HCT116 (cell line): ENCODE results near the gene ITPR1. TPM values are rescaled to one million over a fixed set of nuclear protein-coding genes. Genes with fewer than 3 reads are reported as not detected.

Experiments
- ATAC-seq: fragments of 200-7000 bp; cut with Tn5 transposase; 2 replicates; pipeline ENCODE4 v1.9.1; 2020; ENCODE audit warnings: mild to moderate bottlenecking, moderate library complexity
- BruUV-seq: library from RNA; stranded (reverse); fragments of 400-500 nt; replicated peaks from 2 replicates; lab custom pipeline; 2021; lab: Mats Ljungman, UMichigan
- CTCF ChIA-PET: fragments of 300-600 bp; sonication (Branson Sonifier 250); formaldehyde crosslinking; loops from one replicate; lab custom pipeline; 2021; ENCODE audit warnings: antibody characterized with exemption; lab: Charles Lee
- POLR2A ChIA-PET: fragments of 300-600, 350-600 bp; sonication (Branson Sonifier 250); formaldehyde crosslinking; loops from one replicate; lab custom pipeline; 2021; ENCODE audit warnings: antibody characterized with exemption; lab: Charles Lee
- RAD21 ChIA-PET, 2 experiments: fragments of 300-600 bp; sonication (Branson Sonifier 250); formaldehyde crosslinking; loops; one replicate each; lab custom pipeline; 2023; ENCODE audit warnings: low total read pairs in 2 of 2; ENCODE audit not compliant: uncharacterized antibody in 2 of 2, unreplicated experiment in 2 of 2, low non-redundant PET in 1 of 2; lab: Charles Lee
- DNase-seq: peaks from one replicate; pipeline ENCODE4 v3.0.0-alpha.2; 2010; ENCODE audit warnings: low read depth, low spot score
- H2AFZ ChIP-seq: fragments of 200-600 bp; shearing (Covaris generic), sonication (generic); 2 replicates; pipeline ENCODE4 v1.6.1; 2017; ENCODE audit warnings: low read depth, mixed run types, mixed read lengths, antibody characterized with exemption, low read length; ENCODE audit not compliant: poor library complexity, severe bottlenecking
- H3K27ac ChIP-seq: 2 replicates; pipeline ENCODE4 v1.5.1; 2012; ENCODE audit warnings: low read depth, low read length
- H3K27me3 ChIP-seq: fragments of 200-600 bp; sonication (generic); 2 replicates; pipeline ENCODE4 v1.6.1; 2016; ENCODE audit warnings: mixed run types, low read length, mixed read lengths; ENCODE audit not compliant: insufficient read depth
- H3K36me3 ChIP-seq, 2 experiments: fragments of 200-500 bp in 1 of 2; fragments of 200-600 bp in 1 of 2; sonication (Bioruptor generic) in 1 of 2; sonication (generic) in 1 of 2; 2 replicates each; pipeline versions ENCODE4 v1.5.1 to v1.6.1; 2014 to 2016; ENCODE audit warnings: low read length in 2 of 2, inconsistent platforms in 1 of 2, mixed read lengths in 1 of 2, mixed run types in 1 of 2; ENCODE audit not compliant: insufficient read depth in 2 of 2, control insufficient read depth in 1 of 2
- H3K4me1 ChIP-seq, 2 experiments: fragments of 200-600 bp in 1 of 2; sonication (generic) in 1 of 2; 2 replicates each; pipeline versions ENCODE4 v1.5.1 to v1.6.1; 2012 to 2017; ENCODE audit warnings: low read length in 2 of 2, inconsistent platforms in 1 of 2, mild to moderate bottlenecking in 1 of 2, mixed read lengths in 1 of 2, mixed run types in 1 of 2, moderate library complexity in 1 of 2; ENCODE audit not compliant: insufficient read depth in 2 of 2, control insufficient read depth in 1 of 2
- H3K4me2 ChIP-seq: fragments of 200-600 bp; sonication (generic); 2 replicates; pipeline ENCODE4 v1.6.1; 2017; ENCODE audit warnings: mixed run types, low read length, mixed read lengths
- H3K4me3 ChIP-seq, 2 experiments: fragments of 200-600 bp in 1 of 2; sonication (generic) in 1 of 2; replicated peaks in 1 of 2; 2 replicates each; pipeline ENCODE4 v1.5.1; 2011 to 2016; ENCODE audit warnings: low read length in 2 of 2, control low read depth in 1 of 2, low read depth in 1 of 2, mild to moderate bottlenecking in 1 of 2, mixed read lengths in 1 of 2, mixed run types in 1 of 2
- H3K79me2 ChIP-seq: fragments of 200-600 bp; sonication (generic); 2 replicates; pipeline ENCODE4 v1.6.1; 2017; ENCODE audit warnings: mild to moderate bottlenecking, mixed run types, low read length, moderate library complexity, mixed read lengths; ENCODE audit not compliant: insufficient read depth
- H3K9ac ChIP-seq: fragments of 200-600 bp; sonication (generic); 2 replicates; pipeline ENCODE4 v1.6.1; 2016; ENCODE audit warnings: low read length, mixed read lengths
- H3K9me2 ChIP-seq: fragments of 200-600 bp; sonication (generic), shearing (Covaris generic); 2 replicates; pipeline ENCODE4 v1.6.1; 2017; ENCODE audit warnings: mixed run types, mild to moderate bottlenecking, moderate library complexity; ENCODE audit not compliant: insufficient read depth
- H3K9me3 ChIP-seq, 2 experiments: fragments of 200-500 bp in 1 of 2; fragments of 200-600 bp in 1 of 2; sonication (Bioruptor generic) in 1 of 2; sonication (generic) in 1 of 2; 2 replicates each; pipeline ENCODE4 v1.6.1; 2014 to 2017; ENCODE audit warnings: low read length in 2 of 2, mixed read lengths in 2 of 2, inconsistent platforms in 1 of 2, low read depth in 1 of 2, mild to moderate bottlenecking in 1 of 2, mixed run types in 1 of 2, moderate library complexity in 1 of 2; ENCODE audit not compliant: control insufficient read depth in 1 of 2, insufficient read depth in 1 of 2
- H4K20me1 ChIP-seq: fragments of 200-600 bp; sonication (generic), shearing (Covaris generic); 2 replicates; pipeline ENCODE4 v1.6.1; 2017; ENCODE audit warnings: mixed run types, mild to moderate bottlenecking, moderate library complexity; ENCODE audit not compliant: insufficient read depth
- ATF3 ChIP-seq: IDR thresholded peaks from 2 replicates; pipeline ENCODE4 v1.6.1; 2012
- ELF1 ChIP-seq: IDR thresholded peaks from 2 replicates; pipeline ENCODE4 v1.6.1; 2012; ENCODE audit warnings: low read depth, borderline replicate concordance
- EZH2phosphoT487 ChIP-seq: fragments of 200-600 bp; IDR thresholded peaks from 2 replicates; pipeline ENCODE4 v1.6.1; 2018; ENCODE audit warnings: antibody characterized with exemption, borderline replicate concordance
- FOSL1 ChIP-seq: IDR thresholded peaks from 2 replicates; pipeline ENCODE4 v1.6.1; 2012; ENCODE audit warnings: low read depth
- JUND ChIP-seq: IDR thresholded peaks from 2 replicates; pipeline ENCODE4 v1.6.1; 2012
- POLR2AphosphoS5 ChIP-seq: IDR thresholded peaks from 2 replicates; pipeline ENCODE4 v1.6.1; 2011; ENCODE audit warnings: mild to moderate bottlenecking, low read depth, low read length, moderate library complexity
- RAD21 ChIP-seq: IDR thresholded peaks from 2 replicates; pipeline ENCODE4 v1.6.1; 2012; ENCODE audit warnings: low read depth, mild to moderate bottlenecking
- SIN3A ChIP-seq: IDR thresholded peaks from 2 replicates; pipeline ENCODE4 v1.6.1; 2012; ENCODE audit warnings: low read depth
- SP1 ChIP-seq: IDR thresholded peaks from 2 replicates; pipeline ENCODE4 v1.6.1; 2012; ENCODE audit warnings: low read depth
- TCF7L2 ChIP-seq: IDR thresholded peaks from 2 replicates; pipeline ENCODE4 v1.7.0; 2011; ENCODE audit warnings: borderline replicate concordance, inconsistent platforms; ENCODE audit not compliant: insufficient read depth, insufficient read length; ENCODE audit errors: extremely low read depth
- YY1 ChIP-seq: IDR thresholded peaks from 2 replicates; pipeline ENCODE4 v1.6.1; 2011; ENCODE audit warnings: low read length, low read depth, moderate library complexity, mild to moderate bottlenecking; ENCODE audit not compliant: insufficient replicate concordance; ENCODE audit errors: extremely low read depth
- ZFX ChIP-seq: fragments of 450-650 bp; IDR thresholded peaks from 2 replicates; pipeline ENCODE4 v1.6.1; 2017
- ZNF274 ChIP-seq: fragments of 200-500 bp; sonication (Bioruptor generic); IDR thresholded peaks from 2 replicates; pipeline ENCODE4 v1.6.1; 2014; ENCODE audit warnings: mild to moderate bottlenecking, low read depth, low read length, inconsistent platforms
- intact Hi-C: fragments of 100-400 bp; cut with micrococcal nuclease; formaldehyde crosslinking; loops from 2 replicates; pipeline ENCODE4 v1.10.0; 2022
- total RNA-seq: library from RNA; stranded (reverse); gene quantifications from one replicate; pipeline ENCODE4 v1.2.1, GENCODE V29; 2021; ENCODE audit not compliant: unreplicated experiment
- TF ChIP-seq, protein P1 (sequence below), 3 experiments: fragments of 200-600 bp in 1 of 3; sonication (generic) in 1 of 3; IDR thresholded peaks in 2 of 3; conservative IDR thresholded peaks in 1 of 3; 2 replicates each; pipeline ENCODE4 v1.5.1; 2012 to 2017; ENCODE audit warnings: low read depth in 2 of 3, low read length in 2 of 3, antibody characterized with exemption in 1 of 3, borderline replicate concordance in 1 of 3, control low read depth in 1 of 3, mild to moderate bottlenecking in 1 of 3, mixed read lengths in 1 of 3, mixed run types in 1 of 3, moderate library complexity in 1 of 3; ENCODE audit not compliant: insufficient read depth in 1 of 3

ITPR1 gene
- total RNA-seq, 1 experiment from 2014 or later: 9.2 TPM

GRCh38 chr3:4786431-4786830, 293.3 kb downstream of the ITPR1 start:
- Histone ChIP-seq H3K9me2 (no peaks in the 10 kb centered on the region), H3K79me2 (no peaks in the 10 kb centered on the region), H3K4me3 (no peak overlapping the region), H3K27ac (no peak overlapping the region), H3K9ac (no peak overlapping the region), H3K9me3 (no peaks in the 10 kb centered on the region), H4K20me1 (no peaks in the 10 kb centered on the region), H3K4me1 (no peaks in the 10 kb centered on the region), H2AFZ (no peak overlapping the region), H3K4me2 (no peak overlapping the region), H3K36me3 (no peaks in the 10 kb centered on the region), H3K27me3 (no peaks in the 10 kb centered on the region)
- BruUV-seq: no TSS peak
- POLR2A ChIA-PET: no interaction called here
- RAD21 ChIA-PET: no interaction called here
- intact Hi-C loops: no loop called here
- DNase-seq (no peak), ATAC-seq (no peak)
- TF ChIP-seq FOSL1: no peak
- TF ChIP-seq RAD21: no peak
- no peak for TF ChIP-seq EZH2phosphoT487
- no peak for TF ChIP-seq ZFX
- TF ChIP-seq JUND: no peak
- TF ChIP-seq POLR2AphosphoS5: no peak
- TF ChIP-seq SIN3A: no peak
- TF ChIP-seq ELF1: no peak
- no peak for TF ChIP-seq ATF3
- TF ChIP-seq SP1: no peak
- no peak for TF ChIP-seq YY1
- TF ChIP-seq, protein P1, sequence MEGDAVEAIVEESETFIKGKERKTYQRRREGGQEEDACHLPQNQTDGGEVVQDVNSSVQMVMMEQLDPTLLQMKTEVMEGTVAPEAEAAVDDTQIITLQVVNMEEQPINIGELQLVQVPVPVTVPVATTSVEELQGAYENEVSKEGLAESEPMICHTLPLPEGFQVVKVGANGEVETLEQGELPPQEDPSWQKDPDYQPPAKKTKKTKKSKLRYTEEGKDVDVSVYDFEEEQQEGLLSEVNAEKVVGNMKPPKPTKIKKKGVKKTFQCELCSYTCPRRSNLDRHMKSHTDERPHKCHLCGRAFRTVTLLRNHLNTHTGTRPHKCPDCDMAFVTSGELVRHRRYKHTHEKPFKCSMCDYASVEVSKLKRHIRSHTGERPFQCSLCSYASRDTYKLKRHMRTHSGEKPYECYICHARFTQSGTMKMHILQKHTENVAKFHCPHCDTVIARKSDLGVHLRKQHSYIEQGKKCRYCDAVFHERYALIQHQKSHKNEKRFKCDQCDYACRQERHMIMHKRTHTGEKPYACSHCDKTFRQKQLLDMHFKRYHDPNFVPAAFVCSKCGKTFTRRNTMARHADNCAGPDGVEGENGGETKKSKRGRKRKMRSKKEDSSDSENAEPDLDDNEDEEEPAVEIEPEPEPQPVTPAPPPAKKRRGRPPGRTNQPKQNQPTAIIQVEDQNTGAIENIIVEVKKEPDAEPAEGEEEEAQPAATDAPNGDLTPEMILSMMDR (IDR thresholded peaks at IDR 0.05 in 2 of 3, conservative IDR thresholded peaks at IDR 0.05 in 1 of 3; ENCODE audit: borderline replicate concordance in 1 of 3, insufficient read depth in 1 of 3, low read depth in 2 of 3, low read length in 2 of 3): no peak
- TF ChIP-seq ZNF274: no peak
- TF ChIP-seq TCF7L2: no peak
- CTCF ChIA-PET: no interaction called here
